Measurements from ENCODE around the gene RAB7B. TPM values are rescaled to one million over a fixed set of nuclear protein-coding genes. Genes with fewer than 3 reads are reported as not detected.

The RAB7B gene
- total RNA-seq, 2 donors from 2014 or later, result not detected

DNA sequence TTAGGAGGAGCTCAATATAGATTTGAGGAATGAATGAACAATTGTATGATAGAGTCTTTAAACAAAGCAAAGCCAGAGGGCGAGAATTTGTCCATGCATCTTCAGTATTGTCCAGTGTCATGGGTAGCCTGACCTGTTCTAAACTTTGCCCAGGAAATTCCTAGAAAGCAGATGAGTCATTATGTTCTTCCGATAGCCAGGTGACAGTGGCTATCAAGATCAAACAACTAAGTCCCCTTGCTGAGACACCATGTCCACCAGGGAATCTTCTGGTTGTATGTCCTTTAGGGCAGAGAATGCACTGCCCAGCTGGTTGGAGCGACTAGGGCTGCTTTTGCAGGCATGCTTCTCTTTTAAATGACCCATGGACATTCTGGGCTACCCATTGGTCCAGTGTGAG, 58.1 kb downstream of the RAB7B start:
- Mint-ChIP-seq H3K27ac (no peak overlapping the region), H3K9me3 (no peaks in the 10 kb centered on the region), H3K27me3 (peaks cover 47% of the 10 kb centered on the region), H3K36me3 (ENCODE audit: low read depth) (no peaks in the 10 kb centered on the region), H3K4me3 (no peak overlapping the region), H3K4me1 (no peaks in the 10 kb centered on the region)
- ATAC-seq (replicated peaks), result no peak

DNA sequence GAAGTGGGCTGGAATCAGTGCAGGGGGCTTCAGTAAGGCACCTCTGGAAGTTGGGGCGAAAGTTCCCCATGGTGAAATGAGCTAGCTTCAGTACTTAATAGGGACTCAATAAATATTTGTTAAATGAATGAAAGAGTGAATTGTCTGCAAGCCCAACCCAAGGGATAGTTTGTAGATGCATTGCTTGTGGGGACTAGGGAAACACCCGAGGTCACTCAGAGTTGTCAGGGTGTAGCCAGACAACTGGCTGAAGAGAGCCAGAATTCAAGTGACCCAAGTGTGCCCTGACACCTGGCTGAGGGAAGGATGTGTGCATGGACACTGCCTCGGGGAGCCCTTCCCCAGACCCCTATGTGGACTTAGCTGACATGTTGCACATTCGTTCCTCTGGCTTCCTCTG, 58.7 kb downstream of the RAB7B start:
- no peak overlapping the region for H3K27ac Mint-ChIP-seq

DNA sequence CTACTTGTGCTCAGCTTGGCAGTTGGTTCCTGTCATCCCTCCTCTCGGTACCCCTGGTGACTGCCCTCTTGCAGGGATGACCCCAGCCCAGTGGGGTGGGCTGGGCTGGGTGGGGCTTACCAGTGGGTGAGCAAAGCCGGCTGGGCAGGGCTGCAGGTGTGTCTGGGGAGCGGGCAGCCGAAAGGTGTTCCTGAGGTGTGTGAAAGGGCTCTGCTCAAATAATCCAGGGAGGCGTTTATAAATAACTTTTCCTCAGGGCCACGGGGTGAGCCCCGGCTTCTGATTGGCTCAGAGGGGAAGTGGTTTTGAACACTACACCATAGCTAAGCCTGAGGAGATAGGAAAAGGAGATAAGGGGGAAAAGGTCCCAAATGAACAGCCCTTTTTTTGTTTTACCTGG, 60.0 kb downstream of the RAB7B start, which contains the start of gene SLC26A9:
SLC26A9 (minus strand) TSS at position 212 of the 400 bp plus-strand sequence. CDS start 7,636 bp downstream, outside the sequence.
- Mint-ChIP-seq H3K27ac (no peak within 1 kb of the TSS), H3K27me3 (peaks cover 60% of the 10 kb centered on the region), H3K9me3 (no peaks in the 10 kb centered on the region), H3K4me3 (no peak within 1 kb of the TSS), H3K36me3 (ENCODE audit: low read depth) (no peaks in the 10 kb centered on the region), H3K4me1 (no peaks in the 10 kb centered on the region)
- ATAC-seq (replicated peaks), result no peak

More for the DNA sequence above, 58.7 kb downstream of the RAB7B start:
- no peak overlapping the region for H3K4me3 Mint-ChIP-seq
- no peaks in the 10 kb centered on the region for H3K36me3 Mint-ChIP-seq (ENCODE audit: low read depth)
- peaks cover 52% of the 10 kb centered on the region for H3K27me3 Mint-ChIP-seq
- H3K9me3 Mint-ChIP-seq, result no peaks in the 10 kb centered on the region
- no peak for ATAC-seq (replicated peaks)
- no peaks in the 10 kb centered on the region for H3K4me1 Mint-ChIP-seq

DNA sequence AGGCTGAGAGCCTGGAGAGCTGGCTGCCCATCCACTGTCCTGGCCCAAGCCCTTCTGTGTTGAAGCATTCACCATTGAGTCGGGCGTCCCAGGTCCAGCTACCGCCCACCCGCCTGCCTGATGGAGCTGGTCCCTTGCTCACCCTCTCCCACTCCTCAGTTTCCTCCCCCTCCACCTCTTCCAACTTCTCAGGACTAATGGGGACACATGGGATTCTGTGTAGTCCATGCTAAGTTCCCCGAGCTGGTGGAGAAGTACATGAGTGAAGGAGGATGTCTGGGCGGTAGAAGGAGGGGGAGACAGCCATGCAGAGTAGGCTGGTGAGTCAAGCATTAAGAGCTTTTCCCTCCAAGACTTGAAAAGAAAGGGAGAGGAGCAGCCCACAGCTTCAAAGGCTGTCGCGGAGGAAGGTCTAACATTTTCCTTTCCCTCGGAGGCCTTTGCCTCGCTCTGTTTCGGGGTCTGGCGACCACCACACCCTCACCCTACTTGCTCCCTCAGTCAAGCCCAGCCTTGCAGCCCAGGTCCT, 60.5 kb downstream of the RAB7B start:
- ATAC-seq (replicated peaks), result no peak
- H3K9me3 Mint-ChIP-seq, result no peaks in the 10 kb centered on the region
- no peaks in the 10 kb centered on the region for H3K4me1 Mint-ChIP-seq
- peaks cover 64% of the 10 kb centered on the region for H3K27me3 Mint-ChIP-seq
- H3K36me3 Mint-ChIP-seq (ENCODE audit: low read depth), result no peaks in the 10 kb centered on the region
- no peak overlapping the region for H3K4me3 Mint-ChIP-seq
- no peak overlapping the region for H3K27ac Mint-ChIP-seq

DNA sequence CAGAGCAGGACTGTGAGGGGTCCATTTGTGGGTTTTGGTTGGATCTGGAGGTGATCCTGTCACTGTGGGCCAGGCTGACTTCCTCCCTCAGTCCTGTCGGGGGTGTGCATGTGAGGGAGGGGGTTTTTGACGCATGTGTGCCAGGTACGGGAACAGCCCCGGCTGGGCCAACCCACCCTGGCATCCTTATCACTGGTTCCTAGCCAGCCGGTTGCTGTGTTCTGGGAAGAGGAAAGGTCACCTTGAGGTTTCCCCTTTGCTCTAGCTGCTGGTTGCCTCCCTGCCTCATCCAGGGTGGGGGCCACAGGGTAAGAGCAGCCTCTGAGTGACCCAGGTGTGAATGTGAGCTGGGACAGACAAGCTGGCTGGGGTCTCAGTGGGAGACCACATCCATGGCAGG, 62.5 kb downstream of the RAB7B start:
- H3K36me3 Mint-ChIP-seq (ENCODE audit: low read depth), result no peaks in the 10 kb centered on the region
- peaks cover 71% of the 10 kb centered on the region for H3K27me3 Mint-ChIP-seq
- no peak for ATAC-seq (replicated peaks)
- no peak overlapping the region for H3K27ac Mint-ChIP-seq
- no peaks in the 10 kb centered on the region for H3K9me3 Mint-ChIP-seq
- H3K4me1 Mint-ChIP-seq, result no peaks in the 10 kb centered on the region
- no peak overlapping the region for H3K4me3 Mint-ChIP-seq

DNA sequence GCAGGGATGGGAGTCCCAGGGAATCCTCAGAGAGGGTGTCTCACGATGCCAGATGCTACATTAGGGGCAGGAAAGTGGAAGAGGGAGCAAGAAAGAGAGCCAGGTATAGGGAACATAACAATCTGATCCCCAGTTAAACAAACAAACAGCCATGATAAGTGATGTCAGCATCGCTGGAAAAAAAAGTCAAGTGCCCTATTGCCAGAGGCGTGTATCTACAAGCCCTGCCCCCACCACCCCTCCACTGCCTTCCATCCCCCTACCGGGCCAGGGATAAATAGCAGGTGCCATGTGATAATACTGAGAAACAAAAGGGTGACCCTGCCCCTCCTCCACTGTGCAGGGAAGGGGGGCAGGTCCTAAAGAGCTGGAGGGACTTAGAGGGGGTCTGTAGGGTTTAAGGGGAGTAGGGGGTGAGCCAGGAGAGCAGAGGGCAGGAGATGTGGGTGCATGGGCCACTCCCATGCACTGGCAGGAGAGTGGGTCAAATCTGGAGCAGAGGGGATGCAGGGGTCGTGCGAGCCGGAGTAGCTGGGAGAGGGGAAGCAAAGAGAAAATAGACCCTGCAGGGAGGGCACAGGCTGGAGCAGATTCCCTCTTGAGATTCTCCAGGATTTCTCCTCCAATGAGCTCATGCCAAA, 63.4 kb downstream of the RAB7B start:
- H3K36me3 Mint-ChIP-seq (ENCODE audit: low read depth), result no peaks in the 10 kb centered on the region
- ATAC-seq (replicated peaks), result no peak
- H3K9me3 Mint-ChIP-seq, result no peaks in the 10 kb centered on the region
- no peak overlapping the region for H3K4me3 Mint-ChIP-seq
- no peaks in the 10 kb centered on the region for H3K4me1 Mint-ChIP-seq
- no peak overlapping the region for H3K27ac Mint-ChIP-seq
- peaks cover 71% of the 10 kb centered on the region for H3K27me3 Mint-ChIP-seq

DNA sequence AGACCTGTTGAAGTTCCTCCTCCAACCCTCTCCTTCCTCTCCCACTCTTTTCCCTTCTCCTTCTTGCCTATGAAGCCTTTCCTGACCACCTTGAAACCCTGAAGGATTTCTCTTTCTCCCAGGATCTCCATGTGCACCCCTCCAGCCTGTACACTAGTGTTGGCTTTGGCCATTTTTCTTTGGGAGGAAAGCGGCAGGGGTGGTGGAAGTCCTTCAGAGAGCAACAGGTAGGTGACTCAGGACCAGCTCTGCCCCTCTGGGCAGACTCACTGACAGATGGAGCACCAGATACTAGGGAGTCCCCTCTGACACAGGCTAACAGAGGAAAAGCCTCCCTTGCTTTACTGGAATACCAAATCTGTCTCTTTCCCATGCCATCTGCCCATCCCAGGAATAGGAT, 64.5 kb downstream of the RAB7B start:
- Mint-ChIP-seq H3K27ac (no peak overlapping the region), H3K4me3 (no peak overlapping the region), H3K36me3 (ENCODE audit: low read depth) (no peaks in the 10 kb centered on the region), H3K4me1 (no peaks in the 10 kb centered on the region), H3K9me3 (no peaks in the 10 kb centered on the region), H3K27me3 (peaks cover 63% of the 10 kb centered on the region)
- ATAC-seq (replicated peaks), result no peak

DNA sequence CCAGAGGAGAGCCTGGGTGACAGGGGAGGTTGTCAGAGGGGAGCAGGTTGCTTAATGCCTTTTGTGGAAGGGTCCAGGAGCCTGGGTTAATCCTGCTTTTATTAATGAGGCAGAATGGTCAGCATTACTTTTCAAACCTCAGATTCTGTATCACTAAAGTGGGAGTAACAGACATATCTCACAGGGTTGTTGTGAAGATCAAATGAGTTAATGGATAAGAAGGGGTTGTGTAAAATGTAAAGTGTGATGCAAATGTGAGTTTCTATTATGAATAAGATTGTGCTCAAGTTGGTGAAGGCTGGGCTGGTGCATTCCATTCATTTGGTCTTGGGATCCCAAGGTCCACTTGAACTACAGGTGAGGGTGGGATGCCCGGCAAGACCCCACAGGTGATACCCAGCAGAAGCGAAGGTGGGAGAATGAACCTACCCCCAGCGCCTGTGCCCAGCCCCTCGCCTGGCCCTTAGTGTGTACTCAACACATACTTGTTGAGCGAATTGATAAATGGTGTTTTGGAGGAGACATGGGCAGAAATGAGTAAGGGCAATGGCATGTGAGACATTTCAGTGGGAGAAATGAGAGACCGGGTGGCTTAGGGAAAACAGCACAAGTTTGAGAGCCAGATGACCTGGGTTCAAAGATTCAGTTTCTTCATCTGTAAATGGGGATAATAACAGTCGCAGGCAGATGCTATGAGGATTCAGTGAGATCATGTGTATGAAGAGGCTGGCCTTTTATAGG, 66.2 kb downstream of the RAB7B start:
- Mint-ChIP-seq H3K4me3 (no peak overlapping the region), H3K4me1 (no peaks in the 10 kb centered on the region), H3K27ac (no peak overlapping the region), H3K27me3 (peaks cover 56% of the 10 kb centered on the region), H3K36me3 (ENCODE audit: low read depth) (no peaks in the 10 kb centered on the region), H3K9me3 (no peaks in the 10 kb centered on the region)
- no peak for ATAC-seq (replicated peaks)

DNA sequence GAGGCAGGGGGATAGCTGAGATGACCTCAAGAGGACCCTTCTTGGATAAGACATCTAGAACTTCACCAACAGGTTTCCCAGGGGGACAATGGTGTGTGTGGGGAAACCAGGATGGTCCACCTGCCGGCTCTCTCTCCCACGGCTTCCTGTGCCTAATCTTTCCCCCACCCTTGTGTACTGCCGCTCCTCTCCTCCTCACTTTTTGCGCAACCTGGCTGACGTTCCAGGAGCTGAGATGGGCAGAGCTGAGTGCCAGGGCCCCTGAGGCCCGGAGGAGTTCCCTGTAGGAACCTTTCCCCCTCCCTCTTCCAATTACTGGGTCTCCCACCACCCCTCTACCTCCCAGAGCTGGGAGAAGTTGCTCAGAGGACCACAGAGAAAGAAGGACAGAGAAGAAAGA, 66.9 kb downstream of the RAB7B start:
- no peaks in the 10 kb centered on the region for H3K9me3 Mint-ChIP-seq
- ATAC-seq (replicated peaks), result no peak
- no peak overlapping the region for H3K27ac Mint-ChIP-seq

DNA sequence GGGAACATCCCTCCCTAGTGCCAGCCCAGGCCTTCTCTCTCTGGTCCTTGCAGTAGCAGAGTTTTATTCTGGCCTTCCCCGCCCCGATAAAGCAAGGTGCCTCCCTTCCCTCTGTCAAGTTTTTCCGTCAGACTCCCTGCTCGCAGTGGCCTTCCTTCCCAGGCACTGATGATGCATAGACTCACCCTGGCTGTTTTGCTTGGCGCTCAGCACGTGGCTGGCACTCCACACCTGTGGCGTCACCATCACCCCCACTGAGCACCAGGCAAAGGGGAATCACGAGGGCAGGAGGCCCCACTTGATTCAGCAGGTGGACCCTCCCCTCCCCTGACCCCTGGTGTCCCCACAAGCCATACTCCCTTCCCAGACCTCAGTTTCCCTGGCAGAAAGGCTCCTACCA, 67.3 kb downstream of the RAB7B start:
- Mint-ChIP-seq H3K4me3 (no peak overlapping the region), H3K4me1 (peaks cover 3% of the 10 kb centered on the region), H3K27me3 (peaks cover 50% of the 10 kb centered on the region), H3K9me3 (no peaks in the 10 kb centered on the region), H3K36me3 (ENCODE audit: low read depth) (no peaks in the 10 kb centered on the region), H3K27ac (no peak overlapping the region)
- ATAC-seq (replicated peaks), result no peak

More for the DNA sequence above, 66.9 kb downstream of the RAB7B start:
- Mint-ChIP-seq H3K4me1 (no peaks in the 10 kb centered on the region), H3K27me3 (peaks cover 51% of the 10 kb centered on the region), H3K4me3 (no peak overlapping the region), H3K36me3 (ENCODE audit: low read depth) (no peaks in the 10 kb centered on the region)

DNA sequence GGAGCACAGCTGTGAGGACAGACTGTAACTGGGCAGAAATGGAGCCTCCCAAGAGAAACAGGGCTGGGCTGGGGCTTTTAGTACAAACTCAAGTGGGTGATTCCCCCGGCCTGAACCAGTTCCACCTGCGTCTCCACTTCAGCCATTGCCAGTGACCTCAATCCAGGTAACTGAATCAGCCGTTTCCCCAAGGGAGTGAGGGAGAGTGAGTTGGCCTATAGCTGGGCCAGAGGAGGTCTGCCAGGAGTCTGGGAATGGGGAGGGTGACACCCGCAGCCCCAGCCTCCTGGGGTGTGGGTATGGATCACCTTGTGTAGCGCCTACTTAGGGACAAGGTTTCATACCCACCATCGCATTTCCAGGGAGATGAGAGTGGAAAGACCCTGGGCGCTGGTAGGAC, 68.4 kb downstream of the RAB7B start:
- Mint-ChIP-seq H3K4me3 (no peak overlapping the region), H3K27ac (no peak overlapping the region), H3K4me1 (peaks cover 6% of the 10 kb centered on the region), H3K36me3 (ENCODE audit: low read depth) (no peaks in the 10 kb centered on the region), H3K9me3 (no peaks in the 10 kb centered on the region), H3K27me3 (peaks cover 39% of the 10 kb centered on the region)
- no peak for ATAC-seq (replicated peaks)

DNA sequence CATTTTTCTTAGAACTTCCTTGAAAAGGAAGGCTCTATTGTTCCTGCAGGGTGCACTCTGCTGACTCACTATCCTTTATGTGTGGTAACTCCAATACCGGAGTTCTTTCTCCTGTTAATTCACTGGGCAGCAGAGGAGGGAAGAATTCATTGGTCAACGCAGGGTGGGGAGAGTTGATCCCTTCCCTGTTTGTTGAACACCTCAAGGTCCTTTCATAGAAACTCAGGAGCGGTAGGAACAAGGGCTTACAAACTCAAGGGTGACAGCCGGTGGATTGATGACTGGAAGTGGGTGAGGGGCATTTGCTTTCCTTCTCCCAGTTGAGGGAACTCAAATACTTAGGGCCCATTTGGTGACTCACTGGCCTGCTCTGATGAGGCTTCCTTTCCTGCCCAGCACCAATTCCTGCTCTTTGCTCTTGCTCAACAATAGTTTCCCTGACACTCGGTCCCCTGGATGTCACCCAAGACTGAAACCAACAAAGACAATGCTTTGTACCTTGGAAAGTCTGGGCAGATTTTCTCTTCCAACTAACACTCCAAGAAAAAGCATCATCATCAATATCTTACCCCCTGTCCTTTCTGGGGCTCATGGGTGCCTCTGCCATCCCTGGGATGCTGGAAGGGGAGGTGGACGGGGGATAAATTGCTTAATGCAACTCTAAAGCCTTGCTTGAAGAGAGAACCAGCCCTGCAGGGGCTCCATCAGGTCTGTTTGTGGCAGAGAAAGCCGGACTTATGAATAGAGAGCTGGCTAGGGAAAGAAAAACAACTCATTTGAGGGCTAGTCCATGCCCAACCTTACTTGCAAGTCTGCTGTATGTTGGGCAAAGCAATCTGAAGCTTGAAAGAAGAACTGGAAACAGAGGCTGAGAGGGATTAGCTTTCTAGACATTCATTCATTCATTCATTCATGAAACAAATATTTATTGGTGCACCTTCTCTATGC, 69.2 kb downstream of the RAB7B start:
- Mint-ChIP-seq H3K36me3 (ENCODE audit: low read depth) (no peaks in the 10 kb centered on the region), H3K9me3 (no peaks in the 10 kb centered on the region), H3K4me1 (peaks cover 6% of the 10 kb centered on the region), H3K27me3 (peaks cover 34% of the 10 kb centered on the region), H3K27ac (no peak overlapping the region), H3K4me3 (no peak overlapping the region)
- ATAC-seq (replicated peaks), result no peak

DNA sequence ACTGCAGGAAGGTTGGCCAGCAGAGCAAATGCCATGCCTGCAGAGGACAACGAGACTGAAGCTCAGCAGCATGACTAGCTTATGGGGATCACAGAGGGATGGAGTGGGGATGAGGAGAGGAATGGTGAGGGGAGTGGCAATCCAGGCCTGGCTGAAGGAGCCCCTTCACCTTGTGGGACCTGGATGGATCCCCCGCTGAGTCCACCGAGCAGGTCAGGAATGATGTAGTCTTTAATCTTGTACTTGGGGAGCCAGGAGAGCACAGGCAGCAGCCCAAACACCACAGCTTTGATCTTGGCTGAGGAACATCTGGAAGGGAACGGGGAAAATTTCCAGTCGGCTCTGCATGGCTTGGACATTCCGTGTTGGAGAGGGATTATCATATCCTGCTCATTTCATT, 70.4 kb downstream of the RAB7B start:
- no peak for ATAC-seq (replicated peaks)
- Mint-ChIP-seq H3K4me1 (peaks cover 6% of the 10 kb centered on the region), H3K4me3 (no peak overlapping the region), H3K27me3 (peaks cover 25% of the 10 kb centered on the region), H3K27ac (no peak overlapping the region), H3K36me3 (ENCODE audit: low read depth) (no peaks in the 10 kb centered on the region), H3K9me3 (no peaks in the 10 kb centered on the region)

DNA sequence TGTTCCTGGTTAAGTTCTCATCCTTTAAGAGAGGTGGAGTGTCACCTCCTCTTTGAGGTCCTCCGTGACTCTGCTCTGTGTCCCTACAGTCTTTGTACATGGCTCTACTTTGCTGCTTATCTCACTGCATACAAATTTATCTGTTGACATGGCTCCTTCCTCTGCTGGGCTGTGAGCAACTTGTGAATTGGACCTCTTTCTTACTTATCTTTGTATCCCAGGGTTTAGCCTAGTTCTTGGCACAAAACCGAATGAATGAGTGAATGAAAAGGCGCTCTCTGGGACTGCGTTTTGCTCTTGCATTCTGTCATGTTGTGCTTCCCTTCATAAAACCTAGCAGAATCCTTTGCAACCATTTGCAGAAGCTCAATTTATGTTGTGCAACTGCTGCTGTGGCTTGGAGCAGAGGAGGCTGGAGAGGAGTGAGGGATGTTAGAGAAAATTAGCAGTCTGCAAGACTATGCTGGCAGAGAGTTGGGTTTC, 72.4 kb downstream of the RAB7B start:
- Mint-ChIP-seq H3K27me3 (peaks cover 16% of the 10 kb centered on the region), H3K4me3 (no peak overlapping the region), H3K36me3 (ENCODE audit: low read depth) (no peaks in the 10 kb centered on the region), H3K27ac (no peak overlapping the region), H3K9me3 (no peaks in the 10 kb centered on the region), H3K4me1 (peaks cover 6% of the 10 kb centered on the region)
- no peak for ATAC-seq (replicated peaks)

All from activated T-helper 17 cell treated with anti-CD3 and anti-CD28 coated beads, Interleukin-2, amount 50 U/mL, for 72 hours (primary cell).